Skeletal muscle satellite cell (primary cell): Measurements from ENCODE around the gene C3orf49.

Source experiments
- H3K27me3 ChIP-seq: 2 replicates; pipeline ENCODE4 v1.7.0; 2013; ENCODE audit warnings: low read length; ENCODE audit not compliant: control insufficient read depth, insufficient read depth
- H3K36me3 ChIP-seq: 2 replicates; pipeline ENCODE4 v1.7.0; 2013; ENCODE audit warnings: mild to moderate bottlenecking, control low read depth, low read length; ENCODE audit not compliant: insufficient read depth
- H3K4me1 ChIP-seq: 2 replicates; pipeline ENCODE4 v1.7.0; 2013; ENCODE audit warnings: low read length; ENCODE audit not compliant: control insufficient read depth, insufficient read depth
- H3K4me2 ChIP-seq: 2 replicates; pipeline ENCODE4 v1.7.0; 2013; ENCODE audit warnings: mild to moderate bottlenecking, low read length
- H3K4me3 ChIP-seq: 2 replicates; pipeline ENCODE4 v1.7.0; 2013; ENCODE audit warnings: low read length
- H3K9ac ChIP-seq: 2 replicates; pipeline ENCODE4 v1.7.0; 2013; ENCODE audit warnings: mild to moderate bottlenecking, low read depth, low read length, moderate library complexity
- H3K9me3 ChIP-seq: replicated peaks from 2 replicates; pipeline ENCODE4 v1.7.0; 2013; ENCODE audit warnings: mild to moderate bottlenecking, control low read depth, low read length

C3orf49 gene

DNA sequence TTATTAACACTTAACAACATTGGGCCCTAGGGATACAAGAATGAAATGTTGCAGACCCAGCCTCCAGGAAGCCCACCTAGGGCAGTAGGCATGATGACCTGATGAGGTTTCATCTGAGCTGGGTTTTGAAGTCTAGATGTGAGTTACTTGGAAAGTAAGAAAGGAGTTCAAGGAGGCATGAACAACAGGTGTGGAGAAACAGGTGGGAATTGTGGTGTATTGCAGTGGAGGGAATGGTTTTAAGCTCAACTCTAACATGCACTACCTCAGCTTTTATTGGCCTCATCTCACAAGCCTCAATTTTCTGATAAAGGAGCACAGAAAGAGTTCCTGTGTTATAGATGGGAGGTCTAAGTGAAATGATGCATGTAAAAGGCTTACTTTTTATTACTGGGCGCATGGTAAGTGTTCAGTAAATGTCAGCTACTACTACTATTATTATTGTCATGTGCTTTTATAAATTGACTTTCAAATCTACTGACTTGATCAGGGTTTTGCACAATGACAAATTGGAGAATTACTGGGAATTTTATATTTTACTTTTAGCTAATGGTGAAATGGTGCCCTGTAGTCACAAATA lies 73.8 kb downstream of the C3orf49 start:
- Histone ChIP-seq H3K9me3 (no peaks in the 10 kb centered on the region), H3K9ac (no peak overlapping the region), H3K4me1 (peaks cover 9% of the 10 kb centered on the region), H3K4me2 (no peak overlapping the region), H3K27me3 (no peaks in the 10 kb centered on the region), H3K36me3 (peaks cover 4% of the 10 kb centered on the region), H3K4me3 (no peak overlapping the region)

DNA sequence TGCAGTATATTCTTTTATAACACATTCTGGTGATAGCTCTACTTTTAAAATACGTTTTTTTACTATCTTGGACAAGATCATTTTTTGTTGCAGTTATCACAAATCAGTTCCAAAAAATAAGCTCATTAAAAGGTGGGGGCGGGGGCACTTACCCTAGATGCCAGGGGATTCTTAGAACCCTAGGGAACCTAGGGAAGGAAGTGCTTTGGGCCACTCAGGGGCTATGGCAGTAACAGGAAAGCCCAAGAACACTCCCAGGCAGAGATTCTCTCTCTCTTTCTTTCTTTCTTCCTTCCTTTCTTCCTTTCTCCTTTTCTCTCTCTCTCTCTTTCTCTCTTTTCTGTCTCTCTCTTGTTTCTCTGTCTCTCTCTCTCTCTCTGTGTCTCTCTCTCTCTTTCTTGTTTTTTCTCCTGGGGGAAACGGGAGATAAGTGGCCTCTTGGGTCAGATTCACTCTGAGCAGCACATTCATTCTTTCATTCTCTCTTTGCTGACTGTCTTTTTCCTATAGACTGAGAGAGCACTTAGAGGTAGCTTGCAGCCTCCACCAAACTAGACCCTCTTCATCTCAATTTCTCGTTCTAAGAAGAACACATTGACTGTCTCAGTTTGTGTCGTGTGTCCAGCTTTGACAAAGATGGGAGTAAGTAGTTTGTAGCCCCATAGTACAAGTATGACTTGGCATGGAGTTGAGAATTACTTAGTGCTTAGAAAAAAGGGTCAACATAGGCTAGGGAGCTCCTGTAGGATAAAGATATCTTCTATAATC lies 76.5 kb downstream of the C3orf49 start:
- Histone ChIP-seq H3K4me2 (no peak overlapping the region), H3K9me3 (no peaks in the 10 kb centered on the region), H3K27me3 (no peaks in the 10 kb centered on the region), H3K9ac (no peak overlapping the region), H3K4me3 (no peak overlapping the region), H3K4me1 (peaks cover 9% of the 10 kb centered on the region), H3K36me3 (peaks cover 16% of the 10 kb centered on the region)

DNA sequence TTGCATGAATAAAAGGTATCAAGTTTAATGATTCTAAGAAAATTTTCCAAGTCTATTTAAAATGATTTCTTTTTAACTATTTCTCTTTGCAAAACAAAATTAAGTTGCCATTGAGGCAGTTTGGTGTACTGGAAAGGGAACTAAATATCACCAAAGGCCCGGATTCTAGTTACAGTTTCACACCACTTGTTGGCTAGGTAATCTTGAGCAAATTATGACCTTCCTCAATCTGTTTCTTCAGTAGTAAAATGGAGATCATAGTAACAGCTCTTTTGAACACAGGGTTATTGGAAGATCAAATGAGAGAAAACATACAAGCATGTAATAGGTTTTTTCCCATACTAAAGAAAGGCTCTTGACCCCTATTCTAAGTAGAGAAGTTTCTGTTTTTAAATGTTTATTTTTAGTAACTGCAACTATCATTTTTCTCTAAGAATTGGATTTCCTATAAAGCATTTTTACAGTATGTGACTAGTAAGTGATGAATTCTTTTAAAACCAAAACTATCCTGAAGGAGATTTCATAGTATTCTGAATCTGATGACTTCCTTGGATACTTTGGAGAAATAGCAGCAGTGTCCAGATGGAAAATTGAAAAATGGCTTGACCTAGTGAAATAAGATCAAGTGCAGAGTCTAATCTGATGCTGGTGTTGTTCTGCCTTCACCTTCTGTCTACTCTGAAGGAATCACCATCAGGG lies 77.4 kb downstream of the C3orf49 start:
- Histone ChIP-seq H3K36me3 (peaks cover 18% of the 10 kb centered on the region), H3K9me3 (no peaks in the 10 kb centered on the region), H3K4me3 (no peak overlapping the region), H3K27me3 (no peaks in the 10 kb centered on the region), H3K4me2 (no peak overlapping the region), H3K9ac (no peak overlapping the region), H3K4me1 (peaks cover 9% of the 10 kb centered on the region)
